Right renal pelvis (tissue), 4 donors: Measurements from ENCODE around the gene NID1. TPM values are rescaled to one million over a fixed set of nuclear protein-coding genes. Genes with fewer than 3 reads are reported as not detected.

ENCODE experiments used
- polyA plus RNA-seq, 4 donors: library from polyadenylated mRNA; unstranded; fragments of 120-200 nt; gene quantifications; one replicate each; pipeline ENCODE4 v1.2.1, GENCODE V29; 2013; ENCODE audit not compliant: insufficient read length in 4 of 4

The NID1 gene
- polyA plus RNA-seq, 4 donors = 190 to 219 (median 207) TPM

Other genes with a start within 250 kb of the NID1 start
- 10 to 100 TPM; 10.7 to 14.6 (median 13.3) TPM for gene LYST, start 198.2 kb downstream of the NID1 start, polyA plus RNA-seq
- 10 to 100 TPM; 36.4 to 47.4 (median 40.7) TPM for gene GPR137B, start 77.4 kb upstream of the NID1 start, polyA plus RNA-seq
- gene ERO1B, start 216.9 kb upstream of the NID1 start, polyA plus RNA-seq = 10 to 100 TPM; 11.3 to 16.7 (median 13.7) TPM